HG02623 (cell line): ENCODE results near the gene TIGD6.
"Not testable (repeated sequence)": the region's sequence is repeated elsewhere in the genome, so short reads cannot be mapped to it uniquely, and the experiment has no call there.

Experiments used
- ATAC-seq: cut with Tn5 transposase; IDR thresholded peaks from one replicate; pipeline ENCODE4 v1.9.1; 2021; ENCODE audit warnings: moderate library complexity; ENCODE audit not compliant: unreplicated experiment

TIGD6 gene

GRCh38 chr5:149943177-149943949, 57.1 kb downstream of the TIGD6 start:
- not testable (repeated sequence) for ATAC-seq
